GM12875 (cell line): Measurements from ENCODE around the gene TRIM14.

Experiments
- H3K4me3 ChIP-seq: one replicate; pipeline ENCODE4 v1.5.1; 2011; ENCODE audit warnings: low read depth, low read length, control low read depth
- CTCF ChIP-seq: IDR thresholded peaks from 2 replicates; pipeline ENCODE4 v1.5.1; 2011; ENCODE audit warnings: low read depth, mild to moderate bottlenecking, control low read depth, inconsistent platforms, low read length, moderate library complexity, borderline replicate concordance; ENCODE audit not compliant: insufficient read depth

TRIM14 gene, protein sequence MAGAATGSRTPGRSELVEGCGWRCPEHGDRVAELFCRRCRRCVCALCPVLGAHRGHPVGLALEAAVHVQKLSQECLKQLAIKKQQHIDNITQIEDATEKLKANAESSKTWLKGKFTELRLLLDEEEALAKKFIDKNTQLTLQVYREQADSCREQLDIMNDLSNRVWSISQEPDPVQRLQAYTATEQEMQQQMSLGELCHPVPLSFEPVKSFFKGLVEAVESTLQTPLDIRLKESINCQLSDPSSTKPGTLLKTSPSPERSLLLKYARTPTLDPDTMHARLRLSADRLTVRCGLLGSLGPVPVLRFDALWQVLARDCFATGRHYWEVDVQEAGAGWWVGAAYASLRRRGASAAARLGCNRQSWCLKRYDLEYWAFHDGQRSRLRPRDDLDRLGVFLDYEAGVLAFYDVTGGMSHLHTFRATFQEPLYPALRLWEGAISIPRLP

DNA sequence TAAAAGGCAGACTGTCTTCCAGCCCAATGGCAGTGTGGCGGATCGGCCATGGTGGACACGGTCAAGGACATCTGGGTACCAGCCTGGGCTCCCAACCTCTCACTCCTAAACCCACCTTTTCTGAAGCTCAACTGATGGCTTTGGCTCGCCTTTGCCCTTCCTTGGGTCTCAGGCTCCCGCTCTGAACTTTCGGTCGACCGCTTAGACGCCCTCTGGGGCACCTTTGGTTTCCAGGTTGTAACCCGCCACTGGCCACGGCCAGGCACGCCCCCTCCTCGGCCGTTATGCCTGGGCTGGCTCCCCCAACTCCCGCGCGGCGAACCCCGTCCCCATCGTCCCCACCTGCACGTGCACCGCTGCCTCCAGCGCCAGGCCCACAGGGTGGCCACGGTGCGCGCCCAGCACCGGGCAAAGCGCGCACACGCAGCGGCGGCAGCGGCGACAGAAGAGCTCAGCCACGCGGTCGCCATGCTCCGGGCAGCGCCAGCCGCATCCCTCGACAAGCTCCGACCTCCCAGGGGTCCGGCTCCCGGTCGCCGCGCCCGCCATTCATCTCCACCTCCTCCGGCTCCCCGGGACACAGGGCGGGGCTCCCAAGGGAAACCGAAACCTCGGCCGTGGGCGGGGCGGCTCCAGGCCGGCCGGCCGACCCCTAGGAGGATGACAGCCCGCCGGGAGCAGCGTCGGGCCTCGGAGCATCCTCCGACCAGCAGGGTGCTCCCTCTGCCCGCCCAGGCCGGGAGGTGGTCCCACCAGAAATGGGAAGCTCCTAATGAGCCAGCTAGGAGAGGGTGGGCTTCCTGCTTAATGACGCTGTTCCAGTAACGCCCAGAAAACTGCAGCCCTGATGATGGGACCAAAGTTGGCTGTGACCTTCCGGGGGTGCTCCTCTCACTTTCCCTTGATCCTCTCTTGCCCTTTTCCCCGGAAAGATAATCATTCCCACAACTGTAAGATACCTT, at the start of gene TRIM14:
TSS of gene TRIM14 (minus strand) at position 583 of the 962 bp plus-strand sequence. CDS start at position 549, 34 bp downstream.
- no peak for TF ChIP-seq CTCF
- peak within 1 kb of the TSS; percentile 87 for H3K4me3 ChIP-seq

- TF ChIP-seq CTCF, result no peak
- no peak overlapping the region for H3K4me3 ChIP-seq
These were observed 49.2 kb upstream of the TRIM14 start for GRCh38 chr9:98168153-98168780.

DNA sequence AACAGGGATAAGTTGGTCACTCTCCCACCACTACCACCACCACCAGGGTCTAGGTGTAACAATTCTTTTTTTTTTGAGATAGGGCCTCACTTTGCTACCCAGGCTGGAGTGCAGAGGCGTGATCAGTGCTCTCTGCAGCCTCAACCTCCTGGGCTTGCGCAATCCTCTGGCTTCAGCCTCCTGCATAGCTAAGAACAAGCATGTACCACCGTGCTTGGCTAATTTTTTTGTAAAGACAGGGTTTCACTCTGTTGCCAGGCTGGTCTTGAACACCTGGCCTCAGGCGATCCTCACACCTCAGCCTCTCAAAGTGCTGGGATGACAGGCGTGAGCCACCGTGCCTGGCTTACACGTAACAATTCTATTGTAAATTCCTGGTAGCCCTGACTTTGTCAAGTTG, 45.9 kb upstream of the TRIM14 start:
- TF ChIP-seq CTCF, result no peak

GRCh38 chr9:98162613-98163012, 43.6 kb upstream of the TRIM14 start:
- H3K4me3 ChIP-seq, result no peak overlapping the region
- no peak for TF ChIP-seq CTCF

More for the DNA sequence above, 45.9 kb upstream of the TRIM14 start:
- H3K4me3 ChIP-seq, result no peak overlapping the region

DNA sequence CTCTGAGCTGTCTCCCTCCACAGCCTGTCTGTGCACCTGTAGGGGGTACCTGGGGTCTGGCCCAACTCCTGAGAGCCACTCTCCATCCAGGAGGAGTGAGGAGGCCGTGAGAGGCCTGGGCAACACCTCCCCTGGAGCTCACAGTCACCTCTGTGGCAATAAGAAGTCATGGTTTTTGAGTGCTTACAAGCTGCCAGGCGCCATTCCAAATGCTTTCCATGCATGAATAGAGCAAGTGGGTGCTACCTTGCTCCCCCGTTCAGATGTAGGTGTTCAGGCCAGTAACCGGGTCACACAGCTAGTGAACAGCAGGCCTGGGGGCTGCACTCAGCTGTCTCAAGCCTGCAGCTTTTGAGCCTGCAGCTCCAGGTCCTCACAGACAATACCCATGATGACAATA, 42.8 kb upstream of the TRIM14 start:
- TF ChIP-seq CTCF, result no peak
- no peak overlapping the region for H3K4me3 ChIP-seq

GRCh38 chr9:98159790-98160189, 40.8 kb upstream of the TRIM14 start:
- H3K4me3 ChIP-seq, result no peak overlapping the region
- TF ChIP-seq CTCF, result no peak
